Large intestine (tissue), 1 donor: Measurements from ENCODE around the gene PNP. TPM values are rescaled to one million over a fixed set of nuclear protein-coding genes. Genes with fewer than 3 reads are reported as not detected.

Experiments used
- polyA plus RNA-seq: library from polyadenylated mRNA; unstranded; fragments of 120-200 nt; gene quantifications from one replicate; pipeline ENCODE4 v1.2.1, GENCODE V29; 2013

Gene PNP
- polyA plus RNA-seq, 1 donor: 215 TPM

Other genes starting within 250 kb of the PNP start
- not detected for gene OR11H6, start 245.7 kb upstream of the PNP start, polyA plus RNA-seq
- gene OR11H7, start 240.4 kb upstream of the PNP start, polyA plus RNA-seq: 0.34 TPM
- not detected for gene OR11H4, start 230.1 kb upstream of the PNP start, polyA plus RNA-seq
- gene TTC5, start 163.5 kb upstream of the PNP start, polyA plus RNA-seq: 14.2 TPM
- gene CCNB1IP1, start 136.1 kb upstream of the PNP start, polyA plus RNA-seq: 67.7 TPM
- gene PARP2, start 125.8 kb upstream of the PNP start, polyA plus RNA-seq: 30.9 TPM
- gene TEP1, start 55.9 kb upstream of the PNP start, polyA plus RNA-seq: 98.8 TPM
- gene KLHL33, start 33.2 kb upstream of the PNP start, polyA plus RNA-seq: 0.64 TPM
- gene OSGEP, start 14.6 kb upstream of the PNP start, polyA plus RNA-seq: 63.2 TPM
- 218 TPM for gene APEX1, start 14.2 kb upstream of the PNP start, polyA plus RNA-seq
- gene PIP4P1, start 8.0 kb upstream of the PNP start, polyA plus RNA-seq: 44.0 TPM
- gene RNASE10, start 36.1 kb downstream of the PNP start, polyA plus RNA-seq: 1.0 TPM
- gene RNASE9, start 91.6 kb downstream of the PNP start, polyA plus RNA-seq: not detected
- not detected for gene RNASE11, start 118.6 kb downstream of the PNP start, polyA plus RNA-seq
- not detected for gene RNASE12, start 122.0 kb downstream of the PNP start, polyA plus RNA-seq
- not detected for gene OR6S1, start 172.3 kb downstream of the PNP start, polyA plus RNA-seq
- 37.1 TPM for gene RNASE4, start 215.2 kb downstream of the PNP start, polyA plus RNA-seq
- 43.6 TPM for gene ANG, start 219.4 kb downstream of the PNP start, polyA plus RNA-seq